ENCODE data around the gene HSPBP1.
"Not testable (repeated sequence)": the region's sequence is repeated elsewhere in the genome, so short reads cannot be mapped to it uniquely, and the experiment has no call there.

Gene HSPBP1, protein sequence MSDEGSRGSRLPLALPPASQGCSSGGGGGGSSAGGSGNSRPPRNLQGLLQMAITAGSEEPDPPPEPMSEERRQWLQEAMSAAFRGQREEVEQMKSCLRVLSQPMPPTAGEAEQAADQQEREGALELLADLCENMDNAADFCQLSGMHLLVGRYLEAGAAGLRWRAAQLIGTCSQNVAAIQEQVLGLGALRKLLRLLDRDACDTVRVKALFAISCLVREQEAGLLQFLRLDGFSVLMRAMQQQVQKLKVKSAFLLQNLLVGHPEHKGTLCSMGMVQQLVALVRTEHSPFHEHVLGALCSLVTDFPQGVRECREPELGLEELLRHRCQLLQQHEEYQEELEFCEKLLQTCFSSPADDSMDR

DNA sequence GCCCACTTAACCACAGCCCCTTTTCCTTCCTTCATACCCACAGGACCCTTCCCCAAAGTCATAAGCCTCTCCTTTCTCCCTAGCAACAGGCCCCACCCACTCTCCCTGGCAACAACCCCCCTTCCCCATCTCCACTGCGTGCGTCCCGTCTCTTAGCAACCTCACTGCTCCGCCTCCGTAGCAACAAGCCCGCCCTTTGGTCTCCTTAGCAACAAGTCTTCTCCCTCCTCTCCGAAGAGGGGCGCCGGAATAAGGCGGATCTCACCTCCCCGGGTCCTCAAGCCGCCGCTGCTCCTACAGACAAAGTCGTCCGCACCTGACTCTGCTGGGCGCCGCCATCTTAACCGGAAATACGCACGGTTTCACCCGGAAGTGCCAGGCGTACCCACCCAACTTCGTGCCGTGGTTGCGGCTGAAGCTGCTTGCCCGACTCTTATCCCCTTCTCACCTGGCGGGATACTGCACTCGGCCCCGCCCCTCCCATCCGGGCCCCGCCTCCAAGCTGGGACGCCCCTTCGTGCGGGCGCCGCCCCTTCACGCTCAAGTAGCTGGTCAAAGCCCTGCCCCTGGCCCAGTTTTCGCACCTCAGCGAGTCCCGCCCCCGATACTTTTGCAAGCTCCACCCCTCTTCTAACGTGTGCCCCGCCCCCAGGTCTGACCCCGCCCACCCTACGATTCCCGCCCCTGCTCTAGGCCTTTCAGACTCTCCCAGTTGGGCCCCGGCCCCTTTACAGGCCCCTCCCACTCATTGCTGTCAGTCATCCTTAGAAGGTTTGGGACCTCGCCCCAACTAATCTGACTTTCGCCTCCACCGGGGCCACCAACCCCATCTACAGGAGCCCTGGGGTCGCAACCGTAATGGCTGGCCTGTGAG, at the start of gene HSPBP1:
HSPBP1 (minus strand) TSS at position 341 of the 874 bp plus-strand sequence. CDS start 502 bp downstream, outside the sequence.
- DNase-seq (ENCODE audit: low read depth) = peak; percentile 88

- not testable (repeated sequence) for DNase-seq (ENCODE audit: low read depth)
These were observed 48.9 kb upstream of the HSPBP1 start for GRCh38 chr19:55328774-55329318.

GRCh38 chr19:55325172-55325571, 45.3 kb upstream of the HSPBP1 start, which contains the start of gene TMEM150B:
TSS of gene TMEM150B (minus strand) at chr19:55325341. CDS start at chr19:55321036, 4,305 bp downstream.
- DNase-seq (ENCODE audit: low read depth) = no peak

DNA sequence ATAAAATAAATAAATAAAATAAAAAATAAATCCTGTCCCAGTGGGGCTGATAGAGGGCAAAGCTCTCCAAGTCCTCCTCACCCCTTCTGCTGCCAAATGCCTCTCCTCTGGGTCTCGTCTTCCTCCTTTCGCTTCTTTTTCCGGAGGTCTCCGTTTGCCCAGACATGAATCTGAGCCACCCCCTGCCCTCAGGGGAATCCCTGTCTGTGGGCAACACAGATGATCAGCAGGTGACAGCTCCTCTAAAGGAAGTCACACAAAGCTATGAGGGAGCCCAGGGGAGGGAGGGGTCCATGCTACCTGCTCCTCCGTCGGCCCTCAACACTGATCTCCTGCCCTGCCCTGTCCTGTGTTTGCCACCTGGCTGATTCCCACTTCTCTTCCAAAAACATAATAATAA, 44.8 kb upstream of the HSPBP1 start:
- DNase-seq (ENCODE audit: low read depth) = no peak

- no peak for DNase-seq (ENCODE audit: low read depth)
These were observed 42.4 kb upstream of the HSPBP1 start for GRCh38 chr19:55322204-55322885.

DNA sequence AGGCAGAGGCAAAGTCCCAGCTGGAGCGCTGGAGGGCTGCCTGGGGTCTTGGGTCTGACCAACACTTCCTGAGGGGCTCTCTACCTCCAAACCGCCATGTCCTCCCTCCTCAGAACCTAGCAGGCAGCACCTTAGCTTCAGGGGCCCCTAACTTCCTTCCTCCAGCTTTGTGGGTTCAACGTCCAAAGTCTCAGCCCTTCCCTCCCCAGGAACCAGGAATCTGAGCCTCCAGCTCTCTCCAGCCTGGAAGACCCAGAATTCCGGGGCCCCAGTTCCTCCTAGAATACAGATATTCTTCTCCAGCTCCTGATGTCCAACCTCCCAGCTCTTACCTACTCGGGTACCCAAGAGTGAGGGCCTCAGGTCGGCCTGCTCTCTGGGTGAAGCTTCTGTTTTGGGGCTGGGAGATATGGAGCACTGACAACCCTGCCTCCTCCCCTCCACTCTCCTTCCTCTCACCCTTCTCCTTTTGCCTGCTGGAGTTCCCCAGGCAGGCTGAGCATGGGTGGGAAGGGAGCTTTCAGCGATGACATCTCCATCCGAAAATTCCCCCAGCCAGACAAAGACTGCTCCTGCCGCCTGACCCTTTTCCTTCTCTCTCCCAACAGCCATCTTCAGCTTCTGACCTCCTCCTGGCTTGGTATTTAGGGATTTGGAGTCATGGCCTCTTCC, 41.7 kb upstream of the HSPBP1 start:
- DNase-seq (ENCODE audit: low read depth) = no peak

GRCh38 chr19:55320844-55321419, 41.0 kb upstream of the HSPBP1 start:
- DNase-seq (ENCODE audit: low read depth) = no peak

DNA sequence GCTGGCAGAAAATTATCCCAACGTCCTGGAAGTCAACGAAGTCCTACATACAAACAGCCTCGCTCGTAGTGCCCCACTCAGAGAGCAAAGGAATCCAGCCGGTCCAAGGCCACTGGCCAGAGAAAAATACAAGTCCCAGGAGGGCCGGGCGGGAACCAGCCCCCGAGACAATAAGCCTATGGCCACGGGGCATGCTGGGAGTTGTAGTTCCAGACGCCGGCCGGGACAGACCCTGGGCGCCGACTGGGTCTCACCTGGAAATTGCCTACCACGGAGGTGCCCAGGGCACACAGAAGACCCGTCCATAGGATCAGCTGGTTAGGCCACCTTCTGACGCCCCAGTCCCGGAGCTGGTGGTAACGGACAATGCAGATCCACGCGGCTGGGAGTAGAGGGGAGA, 39.9 kb upstream of the HSPBP1 start:
- no peak for DNase-seq (ENCODE audit: low read depth)

GRCh38 chr19:55316646-55317045, 36.7 kb upstream of the HSPBP1 start:
- no peak for DNase-seq (ENCODE audit: low read depth)

GRCh38 chr19:55315956-55316525, 36.1 kb upstream of the HSPBP1 start:
- no peak for DNase-seq (ENCODE audit: low read depth)

- no peak for DNase-seq (ENCODE audit: low read depth)
These were observed 34.5 kb upstream of the HSPBP1 start for GRCh38 chr19:55314396-55314795.

DNA sequence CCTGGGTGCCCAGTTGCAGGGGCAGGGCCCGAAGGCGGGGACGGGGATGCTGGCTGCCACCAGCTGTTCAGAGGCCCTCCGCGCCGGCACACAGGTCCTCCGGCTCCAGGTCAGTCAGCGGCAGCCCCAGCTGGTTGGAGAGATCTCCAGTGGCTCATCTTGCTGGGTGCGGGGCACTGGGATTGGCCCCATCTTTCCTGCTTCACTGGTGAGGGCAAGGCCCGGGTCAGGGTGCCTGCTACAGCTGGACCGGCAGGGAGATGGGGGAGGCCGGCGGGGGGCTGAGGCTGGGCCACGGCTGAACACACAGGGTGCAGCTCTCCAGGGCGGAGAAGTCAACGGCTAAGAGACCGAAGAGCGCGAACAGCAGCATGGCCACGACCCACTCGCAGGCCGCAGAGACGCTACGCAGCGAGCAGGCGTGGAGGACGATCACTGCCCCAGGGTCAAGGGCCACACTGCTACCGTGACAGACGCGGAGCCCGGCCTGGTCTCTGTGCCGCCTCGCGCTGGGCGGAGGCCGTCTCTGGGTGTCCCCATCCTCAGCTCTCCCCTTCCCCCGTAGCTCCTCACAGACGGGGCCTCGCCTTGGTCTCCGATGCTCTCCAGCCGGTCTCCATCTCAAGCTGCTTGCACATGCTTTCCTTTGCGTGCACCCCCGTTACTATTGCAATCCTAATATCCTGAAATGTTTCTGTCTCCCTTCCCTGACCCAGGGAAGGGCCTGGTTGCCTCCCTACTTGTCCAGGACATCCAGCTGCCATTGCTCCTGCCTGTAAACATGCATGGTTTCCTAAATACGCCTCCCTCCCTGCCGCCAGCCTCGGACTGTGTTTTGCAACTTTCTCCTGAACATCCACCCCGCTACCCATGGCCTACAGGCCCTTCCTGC, 33.0 kb upstream of the HSPBP1 start:
- DNase-seq (ENCODE audit: low read depth) = no peak

DNA sequence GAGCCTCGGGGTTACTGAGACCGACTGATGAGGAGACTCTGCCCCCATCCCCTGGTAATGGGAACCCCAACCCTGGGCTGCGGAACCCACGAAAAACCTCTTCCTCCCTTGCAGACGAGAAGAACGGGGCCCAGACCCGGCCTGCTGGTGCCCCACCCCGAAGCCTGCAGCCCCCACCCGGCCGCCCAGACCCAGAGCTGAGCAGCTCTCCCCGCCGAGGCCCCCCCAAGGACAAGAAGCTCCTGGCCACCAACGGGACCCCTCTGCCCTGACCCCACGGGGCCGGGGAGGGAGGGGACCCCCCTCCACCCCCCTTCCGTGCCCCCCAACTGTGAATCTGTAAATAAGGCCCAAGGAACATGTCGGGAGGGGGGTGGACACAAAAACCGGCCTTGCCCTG, 31.9 kb upstream of the HSPBP1 start:
- no peak for DNase-seq (ENCODE audit: low read depth)

- DNase-seq (ENCODE audit: low read depth) = no peak
These were observed 31.5 kb upstream of the HSPBP1 start for GRCh38 chr19:55311397-55311796.

GRCh38 chr19:55310498-55310897, 30.6 kb upstream of the HSPBP1 start:
- DNase-seq (ENCODE audit: low read depth) = no peak

DNA sequence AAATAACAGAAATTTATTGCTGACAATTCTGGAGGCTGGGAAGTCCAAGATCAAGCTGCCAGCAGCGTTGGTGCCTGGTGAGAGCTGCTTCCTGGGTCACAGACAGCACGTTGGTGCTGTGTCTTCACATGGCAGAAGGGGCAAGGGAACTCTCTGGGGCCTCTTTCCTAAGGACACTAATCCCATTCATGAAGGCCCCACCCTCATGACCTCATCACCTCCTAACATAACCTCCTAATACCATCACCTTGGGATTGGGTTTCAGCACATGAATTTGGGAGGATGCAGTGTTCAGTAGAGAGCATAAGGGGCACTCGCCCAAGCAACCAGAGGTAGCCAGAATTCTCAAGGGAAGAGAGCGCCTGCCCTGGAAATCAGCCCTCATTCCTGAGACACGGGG, 29.5 kb upstream of the HSPBP1 start:
- no peak for DNase-seq (ENCODE audit: low read depth)

DNA sequence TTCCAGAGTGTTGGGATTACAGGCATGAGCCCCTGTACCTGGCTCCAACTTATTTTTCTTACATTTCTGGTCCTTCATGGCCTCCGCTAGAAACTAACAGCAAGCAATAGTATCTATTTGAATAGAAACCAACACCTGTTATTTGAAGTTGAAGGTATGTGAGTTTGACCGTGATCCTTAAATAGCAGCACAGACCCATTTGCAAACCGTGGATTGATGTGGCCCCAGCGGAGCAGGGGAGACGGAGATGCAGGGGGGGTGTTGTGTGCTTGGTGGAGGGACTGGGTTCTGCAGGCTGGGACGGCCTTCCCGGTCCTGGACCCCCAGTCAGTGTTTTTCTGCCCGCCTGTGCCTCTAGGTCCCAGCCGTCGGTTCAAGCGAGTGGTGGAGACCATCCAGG, 28.4 kb upstream of the HSPBP1 start:
- no peak for DNase-seq (ENCODE audit: low read depth)

DNA sequence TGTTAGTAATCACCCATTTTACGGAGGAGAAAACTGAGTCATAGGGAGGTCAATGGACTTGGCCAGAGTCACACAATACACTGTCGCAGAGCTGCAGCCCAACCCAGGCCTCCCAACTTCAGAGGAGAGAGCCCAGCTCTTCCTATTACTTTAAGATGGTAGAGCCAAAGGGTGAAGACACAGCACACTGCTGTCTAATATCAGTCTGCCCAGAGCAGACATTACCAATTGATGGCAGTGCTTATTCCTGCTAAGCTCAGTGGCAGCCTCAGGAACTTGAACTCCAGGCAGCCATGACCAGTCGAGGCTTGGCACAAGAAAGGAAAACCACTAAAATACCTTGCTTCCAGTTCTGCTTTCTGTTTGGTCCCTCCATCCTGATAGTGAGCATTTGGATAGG, 26.8 kb upstream of the HSPBP1 start:
- DNase-seq (ENCODE audit: low read depth) = no peak

DNA sequence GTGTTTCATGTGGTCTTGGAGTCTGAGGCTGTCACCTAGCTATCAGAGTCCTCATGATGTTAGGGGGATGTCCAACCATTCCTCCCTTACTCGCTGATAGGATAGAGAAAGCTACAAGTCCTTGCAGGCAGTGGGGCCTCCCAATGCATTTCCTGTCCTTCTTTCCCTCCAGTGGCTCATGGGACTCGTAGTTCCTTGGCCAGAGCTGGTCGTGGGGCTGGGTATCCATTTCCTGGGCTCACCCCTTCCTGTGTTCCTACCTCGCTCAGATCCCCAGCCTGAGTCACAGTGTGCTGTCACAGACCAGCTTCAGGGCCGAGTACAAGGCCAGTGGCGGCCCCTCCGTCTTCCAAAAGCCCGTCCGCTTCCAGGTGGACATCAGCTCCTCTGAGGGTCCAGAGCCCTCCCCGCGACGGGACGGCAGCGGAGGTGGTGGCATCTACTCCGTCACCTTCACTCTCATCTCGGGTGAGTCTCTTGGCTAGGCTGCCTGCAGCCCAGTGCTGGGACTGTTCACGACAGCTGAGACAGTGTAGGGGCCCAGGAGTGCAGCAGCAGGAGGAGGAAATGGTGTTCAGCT, 26.2 kb upstream of the HSPBP1 start:
- DNase-seq (ENCODE audit: low read depth) = no peak

Data from activated T-helper 1 cell treated with Interleukin-2 at 50 U/mL for 16 hours (primary cell).